Measurements from ENCODE around the gene MED27.

MED27 gene

GRCh38 chr9:131997076-131997475 is 82.6 kb downstream of the MED27 start:
- H3K4me1 ChIP-seq = peaks cover 0 to 14% (median 4%) of the 10 kb centered on the region in 10 experiments; a peak in 12 of 20 replicates
- H3K4me2 ChIP-seq = no peak overlapping the region
- H3K9ac ChIP-seq = no peak overlapping the region
- H3K27ac ChIP-seq = no peak overlapping the region
- TF ChIP-seq Cebpa-rat (IDR thresholded peaks at IDR 0.05) = no peak
- H3K9me3 ChIP-seq (replicated peaks in 1 of 11) = peaks cover 0 to 19% (median 8%) of the 10 kb centered on the region in 11 experiments; a peak in 10 of 22 replicates
- H3K36me3 ChIP-seq = peaks cover 23 to 59% (median 41%) of the 10 kb centered on the region in 11 experiments
- no peak overlapping the region for H3K4me3 ChIP-seq
- no peaks in the 10 kb centered on the region for H3K27me3 ChIP-seq
- peaks cover 0 to 50% (median 7%) of the 10 kb centered on the region in 11 experiments; a peak in 11 of 22 replicates for H4K20me1 ChIP-seq

- peaks cover 0 to 10% (median 0%) of the 10 kb centered on the region in 10 experiments; a peak in 2 of 20 replicates for H3K4me1 ChIP-seq
- H4K20me1 ChIP-seq = peaks cover 0 to 52% (median 10%) of the 10 kb centered on the region in 11 experiments; a peak in 14 of 22 replicates
Measured at GRCh38 chr9:131995382-131995781, 84.3 kb downstream of the MED27 start.

GRCh38 chr9:131994364-131995125 is 85.1 kb downstream of the MED27 start:
- Histone ChIP-seq H3K4me3 (no peak overlapping the region), H3K36me3 (peaks cover 17 to 42% (median 35%) of the 10 kb centered on the region in 11 experiments), H3K4me1 (peaks cover 0 to 10% (median 0%) of the 10 kb centered on the region in 10 experiments; a peak in 2 of 20 replicates), H4K20me1 (peaks cover 0 to 61% (median 17%) of the 10 kb centered on the region in 11 experiments; a peak in 14 of 22 replicates), H3K27ac (no peak overlapping the region), H3K9me3 (replicated peaks in 1 of 11) (peaks cover 0 to 16% (median 5%) of the 10 kb centered on the region in 11 experiments; a peak in 8 of 22 replicates), H3K27me3 (no peaks in the 10 kb centered on the region), H3K9ac (no peak overlapping the region), H3K4me2 (no peak overlapping the region)
- TF ChIP-seq Cebpa-rat (IDR thresholded peaks at IDR 0.05) = no peak

More at GRCh38 chr9:131995382-131995781, 84.3 kb downstream of the MED27 start:
- Histone ChIP-seq H3K9ac (no peak overlapping the region), H3K4me2 (no peak overlapping the region), H3K27me3 (no peaks in the 10 kb centered on the region), H3K27ac (no peak overlapping the region), H3K36me3 (peaks cover 17 to 43% (median 35%) of the 10 kb centered on the region in 11 experiments), H3K9me3 (replicated peaks in 1 of 11) (peaks cover 0 to 16% (median 5%) of the 10 kb centered on the region in 11 experiments; a peak in 8 of 22 replicates), H3K4me3 (no peak overlapping the region)
- TF ChIP-seq Cebpa-rat (IDR thresholded peaks at IDR 0.05) = no peak

- no peak for TF ChIP-seq Cebpa-rat (IDR thresholded peaks at IDR 0.05)
- Histone ChIP-seq H3K27me3 (no peaks in the 10 kb centered on the region), H3K4me1 (peaks cover 0 to 5% (median 0%) of the 10 kb centered on the region in 10 experiments; a peak in 1 of 20 replicates), H3K9me3 (replicated peaks in 1 of 11) (peaks cover 0 to 16% (median 5%) of the 10 kb centered on the region in 11 experiments; a peak in 8 of 22 replicates), H3K4me2 (no peak overlapping the region), H3K27ac (no peak overlapping the region), H3K9ac (no peak overlapping the region), H4K20me1 (peaks cover 3 to 64% (median 20%) of the 10 kb centered on the region in 11 experiments; a peak in 14 of 22 replicates), H3K4me3 (no peak overlapping the region), H3K36me3 (peaks cover 4 to 42% (median 35%) of the 10 kb centered on the region in 11 experiments)
Measured at GRCh38 chr9:131992906-131993657, 86.6 kb downstream of the MED27 start.

- Histone ChIP-seq H3K4me3 (no peak overlapping the region), H3K4me2 (no peak overlapping the region), H4K20me1 (peaks cover 3 to 61% (median 22%) of the 10 kb centered on the region in 11 experiments; a peak in 13 of 22 replicates), H3K27me3 (no peaks in the 10 kb centered on the region), H3K9me3 (replicated peaks in 1 of 11) (no peaks in the 10 kb centered on the region), H3K4me1 (peaks cover 0 to 15% (median 11%) of the 10 kb centered on the region in 10 experiments; a peak in 16 of 20 replicates), H3K9ac (no peak overlapping the region), H3K27ac (no peak overlapping the region), H3K36me3 (0 out of 22 replicates have a peak, but pooled peaks cover 0 to 7% (median 0%) of the 10 kb centered on the region in 11 experiments)
- TF ChIP-seq Cebpa-rat (IDR thresholded peaks at IDR 0.05) = no peak
Measured at GRCh38 chr9:131987232-131987631, 92.4 kb downstream of the MED27 start.

GRCh38 chr9:131986576-131986975 is 93.1 kb downstream of the MED27 start:
- Histone ChIP-seq H3K27me3 (no peaks in the 10 kb centered on the region), H4K20me1 (peaks cover 3 to 65% (median 28%) of the 10 kb centered on the region in 11 experiments; a peak in 13 of 22 replicates), H3K27ac (no peak overlapping the region), H3K36me3 (0 out of 22 replicates have a peak, but pooled peaks cover 0 to 7% (median 0%) of the 10 kb centered on the region in 11 experiments), H3K4me3 (no peak overlapping the region), H3K9me3 (replicated peaks in 1 of 11) (no peaks in the 10 kb centered on the region), H3K4me1 (peaks cover 6 to 21% (median 18%) of the 10 kb centered on the region in 10 experiments), H3K9ac (no peak overlapping the region), H3K4me2 (no peak overlapping the region)
- no peak for TF ChIP-seq Cebpa-rat (IDR thresholded peaks at IDR 0.05)

GRCh38 chr9:131986089-131986488 is 93.6 kb downstream of the MED27 start:
- Histone ChIP-seq H3K27me3 (no peaks in the 10 kb centered on the region), H3K4me3 (no peak overlapping the region), H3K4me1 (peaks cover 11 to 26% (median 23%) of the 10 kb centered on the region in 10 experiments), H3K36me3 (0 out of 22 replicates have a peak, but pooled peaks cover 0 to 7% (median 0%) of the 10 kb centered on the region in 11 experiments), H4K20me1 (peaks cover 3 to 63% (median 28%) of the 10 kb centered on the region in 11 experiments; a peak in 13 of 22 replicates), H3K9ac (no peak overlapping the region), H3K9me3 (replicated peaks in 1 of 11) (no peaks in the 10 kb centered on the region), H3K27ac (no peak overlapping the region), H3K4me2 (no peak overlapping the region)
- TF ChIP-seq Cebpa-rat (IDR thresholded peaks at IDR 0.05) = no peak

GRCh38 chr9:131984564-131984963 is 95.1 kb downstream of the MED27 start:
- H3K9me3 ChIP-seq (replicated peaks in 1 of 11) = no peaks in the 10 kb centered on the region
- no peak overlapping the region for H3K4me3 ChIP-seq
- no peaks in the 10 kb centered on the region for H3K27me3 ChIP-seq
- peaks cover 20 to 37% (median 34%) of the 10 kb centered on the region in 10 experiments for H3K4me1 ChIP-seq
- peaks cover 0 to 50% (median 14%) of the 10 kb centered on the region in 11 experiments; a peak in 9 of 22 replicates for H4K20me1 ChIP-seq
- no peak overlapping the region for H3K27ac ChIP-seq
- no peak overlapping the region for H3K4me2 ChIP-seq
- H3K9ac ChIP-seq = no peak overlapping the region
- H3K36me3 ChIP-seq = 0 out of 22 replicates have a peak, but pooled peaks cover 0 to 7% (median 0%) of the 10 kb centered on the region in 11 experiments
- TF ChIP-seq Cebpa-rat (IDR thresholded peaks at IDR 0.05) = no peak

All from BLaER1 treated with 17β-estradiol and CSF1 and Interleukin-3, amounts not matched to agents 10 nM and 100 nM (cell line).